HCT116 (cell line): ENCODE data around the gene ADPRHL1. TPM values are rescaled to one million over a fixed set of nuclear protein-coding genes. Genes with fewer than 3 reads are reported as not detected.

Source experiments
- ATAC-seq: fragments of 200-7000 bp; cut with Tn5 transposase; 2 replicates; pipeline ENCODE4 v1.9.1; 2020; ENCODE audit warnings: mild to moderate bottlenecking, moderate library complexity
- BruUV-seq: library from RNA; stranded (reverse); fragments of 400-500 nt; replicated peaks from 2 replicates; lab custom pipeline; 2021; lab: Mats Ljungman, UMichigan
- CTCF ChIA-PET: fragments of 300-600 bp; sonication (Branson Sonifier 250); formaldehyde crosslinking; loops from one replicate; lab custom pipeline; 2021; ENCODE audit warnings: antibody characterized with exemption; lab: Charles Lee
- POLR2A ChIA-PET: fragments of 300-600, 350-600 bp; sonication (Branson Sonifier 250); formaldehyde crosslinking; loops from one replicate; lab custom pipeline; 2021; ENCODE audit warnings: antibody characterized with exemption; lab: Charles Lee
- RAD21 ChIA-PET, 2 experiments: fragments of 300-600 bp; sonication (Branson Sonifier 250); formaldehyde crosslinking; loops; one replicate each; lab custom pipeline; 2023; ENCODE audit warnings: low total read pairs in 2 of 2; ENCODE audit not compliant: uncharacterized antibody in 2 of 2, unreplicated experiment in 2 of 2, low non-redundant PET in 1 of 2; lab: Charles Lee
- DNase-seq: peaks from one replicate; pipeline ENCODE4 v3.0.0-alpha.2; 2010; ENCODE audit warnings: low read depth, low spot score
- H2AFZ ChIP-seq: fragments of 200-600 bp; shearing (Covaris generic), sonication (generic); 2 replicates; pipeline ENCODE4 v1.6.1; 2017; ENCODE audit warnings: low read depth, mixed run types, mixed read lengths, antibody characterized with exemption, low read length; ENCODE audit not compliant: poor library complexity, severe bottlenecking
- H3K27ac ChIP-seq: 2 replicates; pipeline ENCODE4 v1.5.1; 2012; ENCODE audit warnings: low read depth, low read length
- H3K27me3 ChIP-seq: fragments of 200-600 bp; sonication (generic); 2 replicates; pipeline ENCODE4 v1.6.1; 2016; ENCODE audit warnings: mixed run types, low read length, mixed read lengths; ENCODE audit not compliant: insufficient read depth
- H3K36me3 ChIP-seq, 2 experiments: fragments of 200-500 bp in 1 of 2; fragments of 200-600 bp in 1 of 2; sonication (Bioruptor generic) in 1 of 2; sonication (generic) in 1 of 2; 2 replicates each; pipeline versions ENCODE4 v1.5.1 to v1.6.1; 2014 to 2016; ENCODE audit warnings: low read length in 2 of 2, inconsistent platforms in 1 of 2, mixed read lengths in 1 of 2, mixed run types in 1 of 2; ENCODE audit not compliant: insufficient read depth in 2 of 2, control insufficient read depth in 1 of 2
- H3K4me1 ChIP-seq, 2 experiments: fragments of 200-600 bp in 1 of 2; sonication (generic) in 1 of 2; 2 replicates each; pipeline versions ENCODE4 v1.5.1 to v1.6.1; 2012 to 2017; ENCODE audit warnings: low read length in 2 of 2, inconsistent platforms in 1 of 2, mild to moderate bottlenecking in 1 of 2, mixed read lengths in 1 of 2, mixed run types in 1 of 2, moderate library complexity in 1 of 2; ENCODE audit not compliant: insufficient read depth in 2 of 2, control insufficient read depth in 1 of 2
- H3K4me2 ChIP-seq: fragments of 200-600 bp; sonication (generic); 2 replicates; pipeline ENCODE4 v1.6.1; 2017; ENCODE audit warnings: mixed run types, low read length, mixed read lengths
- H3K4me3 ChIP-seq, 2 experiments: fragments of 200-600 bp in 1 of 2; sonication (generic) in 1 of 2; replicated peaks in 1 of 2; 2 replicates each; pipeline ENCODE4 v1.5.1; 2011 to 2016; ENCODE audit warnings: low read length in 2 of 2, control low read depth in 1 of 2, low read depth in 1 of 2, mild to moderate bottlenecking in 1 of 2, mixed read lengths in 1 of 2, mixed run types in 1 of 2
- H3K79me2 ChIP-seq: fragments of 200-600 bp; sonication (generic); 2 replicates; pipeline ENCODE4 v1.6.1; 2017; ENCODE audit warnings: mild to moderate bottlenecking, mixed run types, low read length, moderate library complexity, mixed read lengths; ENCODE audit not compliant: insufficient read depth
- H3K9ac ChIP-seq: fragments of 200-600 bp; sonication (generic); 2 replicates; pipeline ENCODE4 v1.6.1; 2016; ENCODE audit warnings: low read length, mixed read lengths
- H3K9me2 ChIP-seq: fragments of 200-600 bp; sonication (generic), shearing (Covaris generic); 2 replicates; pipeline ENCODE4 v1.6.1; 2017; ENCODE audit warnings: mixed run types, mild to moderate bottlenecking, moderate library complexity; ENCODE audit not compliant: insufficient read depth
- H3K9me3 ChIP-seq, 2 experiments: fragments of 200-500 bp in 1 of 2; fragments of 200-600 bp in 1 of 2; sonication (Bioruptor generic) in 1 of 2; sonication (generic) in 1 of 2; 2 replicates each; pipeline ENCODE4 v1.6.1; 2014 to 2017; ENCODE audit warnings: low read length in 2 of 2, mixed read lengths in 2 of 2, inconsistent platforms in 1 of 2, low read depth in 1 of 2, mild to moderate bottlenecking in 1 of 2, mixed run types in 1 of 2, moderate library complexity in 1 of 2; ENCODE audit not compliant: control insufficient read depth in 1 of 2, insufficient read depth in 1 of 2
- H4K20me1 ChIP-seq: fragments of 200-600 bp; sonication (generic), shearing (Covaris generic); 2 replicates; pipeline ENCODE4 v1.6.1; 2017; ENCODE audit warnings: mixed run types, mild to moderate bottlenecking, moderate library complexity; ENCODE audit not compliant: insufficient read depth
- CBX3 ChIP-seq: IDR thresholded peaks from 2 replicates; pipeline ENCODE4 v1.6.1; 2012; ENCODE audit warnings: low read depth
- ELF1 ChIP-seq: IDR thresholded peaks from 2 replicates; pipeline ENCODE4 v1.6.1; 2012; ENCODE audit warnings: low read depth, borderline replicate concordance
- EZH2 ChIP-seq: fragments of 200-600 bp; sonication (generic); IDR thresholded peaks from 2 replicates; pipeline ENCODE4 v1.6.1; 2017; ENCODE audit warnings: antibody characterized with exemption, mixed run types
- EZH2phosphoT487 ChIP-seq: fragments of 200-600 bp; IDR thresholded peaks from 2 replicates; pipeline ENCODE4 v1.6.1; 2018; ENCODE audit warnings: antibody characterized with exemption, borderline replicate concordance
- FOSL1 ChIP-seq: IDR thresholded peaks from 2 replicates; pipeline ENCODE4 v1.6.1; 2012; ENCODE audit warnings: low read depth
- JUND ChIP-seq: IDR thresholded peaks from 2 replicates; pipeline ENCODE4 v1.6.1; 2012
- POLR2AphosphoS5 ChIP-seq: IDR thresholded peaks from 2 replicates; pipeline ENCODE4 v1.6.1; 2011; ENCODE audit warnings: mild to moderate bottlenecking, low read depth, low read length, moderate library complexity
- RAD21 ChIP-seq: IDR thresholded peaks from 2 replicates; pipeline ENCODE4 v1.6.1; 2012; ENCODE audit warnings: low read depth, mild to moderate bottlenecking
- SP1 ChIP-seq: IDR thresholded peaks from 2 replicates; pipeline ENCODE4 v1.6.1; 2012; ENCODE audit warnings: low read depth
- SRF ChIP-seq: IDR thresholded peaks from 2 replicates; pipeline ENCODE4 v1.6.1; 2012; ENCODE audit warnings: low read depth
- TCF7L2 ChIP-seq: IDR thresholded peaks from 2 replicates; pipeline ENCODE4 v1.7.0; 2011; ENCODE audit warnings: borderline replicate concordance, inconsistent platforms; ENCODE audit not compliant: insufficient read depth, insufficient read length; ENCODE audit errors: extremely low read depth
- YY1 ChIP-seq: IDR thresholded peaks from 2 replicates; pipeline ENCODE4 v1.6.1; 2011; ENCODE audit warnings: low read length, low read depth, moderate library complexity, mild to moderate bottlenecking; ENCODE audit not compliant: insufficient replicate concordance; ENCODE audit errors: extremely low read depth
- ZFX ChIP-seq: fragments of 450-650 bp; IDR thresholded peaks from 2 replicates; pipeline ENCODE4 v1.6.1; 2017
- ZNF274 ChIP-seq: fragments of 200-500 bp; sonication (Bioruptor generic); IDR thresholded peaks from 2 replicates; pipeline ENCODE4 v1.6.1; 2014; ENCODE audit warnings: mild to moderate bottlenecking, low read depth, low read length, inconsistent platforms
- intact Hi-C: fragments of 100-400 bp; cut with micrococcal nuclease; formaldehyde crosslinking; loops from 2 replicates; pipeline ENCODE4 v1.10.0; 2022
- total RNA-seq: library from RNA; stranded (reverse); gene quantifications from one replicate; pipeline ENCODE4 v1.2.1, GENCODE V29; 2021; ENCODE audit not compliant: unreplicated experiment
- TF ChIP-seq, protein P1 (sequence below): IDR thresholded peaks from 2 replicates; pipeline ENCODE4 v1.6.1; 2011; ENCODE audit warnings: mild to moderate bottlenecking, low read length, moderate library complexity; ENCODE audit not compliant: insufficient replicate concordance; ENCODE audit errors: extremely low read depth
- TF ChIP-seq, protein P2 (sequence below): IDR thresholded peaks from 2 replicates; pipeline ENCODE4 v1.6.1; 2012
- TF ChIP-seq, protein P3 (sequence below), 3 experiments: fragments of 200-600 bp in 1 of 3; sonication (generic) in 1 of 3; IDR thresholded peaks in 2 of 3; conservative IDR thresholded peaks in 1 of 3; 2 replicates each; pipeline ENCODE4 v1.5.1; 2012 to 2017; ENCODE audit warnings: low read depth in 2 of 3, low read length in 2 of 3, antibody characterized with exemption in 1 of 3, borderline replicate concordance in 1 of 3, control low read depth in 1 of 3, mild to moderate bottlenecking in 1 of 3, mixed read lengths in 1 of 3, mixed run types in 1 of 3, moderate library complexity in 1 of 3; ENCODE audit not compliant: insufficient read depth in 1 of 3

The ADPRHL1 gene
- total RNA-seq, 1 experiment from 2014 or later = 12.6 TPM

DNA sequence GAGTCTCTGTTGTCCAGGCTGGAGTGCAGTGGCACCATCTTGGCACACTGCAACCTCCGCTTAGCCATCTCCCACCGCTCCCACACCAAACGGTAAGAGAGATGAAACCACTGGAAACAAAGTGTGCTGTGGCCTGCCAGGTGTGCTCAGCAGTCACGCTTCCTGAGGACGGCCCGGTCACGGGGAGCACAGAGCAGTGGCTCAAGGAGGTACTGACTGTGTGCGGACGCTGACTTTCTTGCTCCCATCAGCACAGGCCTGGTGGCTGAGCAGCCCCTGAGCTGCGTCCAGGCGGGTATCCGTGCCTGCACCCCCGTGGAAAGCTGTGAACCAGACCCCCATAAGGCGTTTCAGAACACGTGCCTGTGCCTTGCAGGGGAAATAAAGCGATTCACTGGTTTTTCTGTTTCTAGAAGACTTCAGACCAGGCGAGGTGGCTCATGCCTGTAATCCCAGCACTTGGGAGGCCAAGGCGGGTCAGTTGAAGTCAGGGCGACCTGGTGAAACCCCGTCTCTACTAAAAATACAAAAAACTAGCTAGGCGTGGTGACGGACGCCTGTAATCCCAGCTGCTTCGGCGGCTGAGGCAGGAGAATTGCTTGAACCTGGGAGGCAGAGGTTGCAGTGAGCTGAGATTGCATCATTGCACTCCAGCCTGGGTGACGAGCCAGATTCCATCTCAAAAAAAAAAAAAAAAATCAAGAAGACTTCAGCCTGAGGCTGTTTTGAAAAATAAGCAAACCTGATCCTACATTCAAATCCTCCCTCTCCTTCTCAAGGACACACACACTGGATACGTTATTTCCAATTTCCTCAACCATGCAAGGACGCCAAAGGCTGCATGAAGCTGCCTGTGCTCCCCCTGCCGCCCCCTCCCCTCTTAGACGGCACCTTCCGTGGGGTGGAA, 25.5 kb downstream of the ADPRHL1 start:
- H3K79me2 ChIP-seq = no peaks in the 10 kb centered on the region
- H2AFZ ChIP-seq = no peak overlapping the region
- no peak overlapping the region for H3K4me2 ChIP-seq
- no peaks in the 10 kb centered on the region for H3K27me3 ChIP-seq
- no peaks in the 10 kb centered on the region for H3K4me1 ChIP-seq
- no peak overlapping the region for H3K9ac ChIP-seq
- intact Hi-C loops = no loop called here
- ChIA-PET POLR2A (no interaction called here), RAD21 (no interaction called here), CTCF (no interaction called here)
- no peaks in the 10 kb centered on the region for H3K9me3 ChIP-seq
- TF ChIP-seq, protein P1, sequence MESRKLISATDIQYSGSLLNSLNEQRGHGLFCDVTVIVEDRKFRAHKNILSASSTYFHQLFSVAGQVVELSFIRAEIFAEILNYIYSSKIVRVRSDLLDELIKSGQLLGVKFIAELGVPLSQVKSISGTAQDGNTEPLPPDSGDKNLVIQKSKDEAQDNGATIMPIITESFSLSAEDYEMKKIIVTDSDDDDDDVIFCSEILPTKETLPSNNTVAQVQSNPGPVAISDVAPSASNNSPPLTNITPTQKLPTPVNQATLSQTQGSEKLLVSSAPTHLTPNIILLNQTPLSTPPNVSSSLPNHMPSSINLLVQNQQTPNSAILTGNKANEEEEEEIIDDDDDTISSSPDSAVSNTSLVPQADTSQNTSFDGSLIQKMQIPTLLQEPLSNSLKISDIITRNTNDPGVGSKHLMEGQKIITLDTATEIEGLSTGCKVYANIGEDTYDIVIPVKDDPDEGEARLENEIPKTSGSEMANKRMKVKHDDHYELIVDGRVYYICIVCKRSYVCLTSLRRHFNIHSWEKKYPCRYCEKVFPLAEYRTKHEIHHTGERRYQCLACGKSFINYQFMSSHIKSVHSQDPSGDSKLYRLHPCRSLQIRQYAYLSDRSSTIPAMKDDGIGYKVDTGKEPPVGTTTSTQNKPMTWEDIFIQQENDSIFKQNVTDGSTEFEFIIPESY = no peak
- TF ChIP-seq ZFX (no peak), CBX3 (no peak), SRF (no peak), EZH2 (no peak), TCF7L2 (no peak), ELF1 (no peak), FOSL1 (no peak), SP1 (no peak), ZNF274 (no peak), EZH2phosphoT487 (no peak), JUND (no peak), YY1 (no peak), RAD21 (no peak), POLR2AphosphoS5 (no peak)
- TF ChIP-seq, protein P2, sequence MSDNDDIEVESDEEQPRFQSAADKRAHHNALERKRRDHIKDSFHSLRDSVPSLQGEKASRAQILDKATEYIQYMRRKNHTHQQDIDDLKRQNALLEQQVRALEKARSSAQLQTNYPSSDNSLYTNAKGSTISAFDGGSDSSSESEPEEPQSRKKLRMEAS = no peak
- TF ChIP-seq, protein P3, sequence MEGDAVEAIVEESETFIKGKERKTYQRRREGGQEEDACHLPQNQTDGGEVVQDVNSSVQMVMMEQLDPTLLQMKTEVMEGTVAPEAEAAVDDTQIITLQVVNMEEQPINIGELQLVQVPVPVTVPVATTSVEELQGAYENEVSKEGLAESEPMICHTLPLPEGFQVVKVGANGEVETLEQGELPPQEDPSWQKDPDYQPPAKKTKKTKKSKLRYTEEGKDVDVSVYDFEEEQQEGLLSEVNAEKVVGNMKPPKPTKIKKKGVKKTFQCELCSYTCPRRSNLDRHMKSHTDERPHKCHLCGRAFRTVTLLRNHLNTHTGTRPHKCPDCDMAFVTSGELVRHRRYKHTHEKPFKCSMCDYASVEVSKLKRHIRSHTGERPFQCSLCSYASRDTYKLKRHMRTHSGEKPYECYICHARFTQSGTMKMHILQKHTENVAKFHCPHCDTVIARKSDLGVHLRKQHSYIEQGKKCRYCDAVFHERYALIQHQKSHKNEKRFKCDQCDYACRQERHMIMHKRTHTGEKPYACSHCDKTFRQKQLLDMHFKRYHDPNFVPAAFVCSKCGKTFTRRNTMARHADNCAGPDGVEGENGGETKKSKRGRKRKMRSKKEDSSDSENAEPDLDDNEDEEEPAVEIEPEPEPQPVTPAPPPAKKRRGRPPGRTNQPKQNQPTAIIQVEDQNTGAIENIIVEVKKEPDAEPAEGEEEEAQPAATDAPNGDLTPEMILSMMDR (IDR thresholded peaks at IDR 0.05 in 2 of 3, conservative IDR thresholded peaks at IDR 0.05 in 1 of 3; ENCODE audit: borderline replicate concordance in 1 of 3, insufficient read depth in 1 of 3, low read depth in 2 of 3, low read length in 2 of 3) = no peak
- BruUV-seq = no TSS peak
- H3K27ac ChIP-seq = no peak overlapping the region
- H3K9me2 ChIP-seq = no peaks in the 10 kb centered on the region
- H4K20me1 ChIP-seq = no peaks in the 10 kb centered on the region
- no peak for DNase-seq
- ATAC-seq = no peak
- no peak overlapping the region for H3K4me3 ChIP-seq
- H3K36me3 ChIP-seq = no peaks in the 10 kb centered on the region
